Measurements from ENCODE around the gene HAUS6. TPM values are rescaled to one million over a fixed set of nuclear protein-coding genes. Genes with fewer than 3 reads are reported as not detected.
"Not testable (repeated sequence)": the region's sequence is repeated elsewhere in the genome, so short reads cannot be mapped to it uniquely, and the experiment has no call there.

The HAUS6 gene
- total RNA-seq, 1 donor from 2014 or later = 31.6 TPM

DNA sequence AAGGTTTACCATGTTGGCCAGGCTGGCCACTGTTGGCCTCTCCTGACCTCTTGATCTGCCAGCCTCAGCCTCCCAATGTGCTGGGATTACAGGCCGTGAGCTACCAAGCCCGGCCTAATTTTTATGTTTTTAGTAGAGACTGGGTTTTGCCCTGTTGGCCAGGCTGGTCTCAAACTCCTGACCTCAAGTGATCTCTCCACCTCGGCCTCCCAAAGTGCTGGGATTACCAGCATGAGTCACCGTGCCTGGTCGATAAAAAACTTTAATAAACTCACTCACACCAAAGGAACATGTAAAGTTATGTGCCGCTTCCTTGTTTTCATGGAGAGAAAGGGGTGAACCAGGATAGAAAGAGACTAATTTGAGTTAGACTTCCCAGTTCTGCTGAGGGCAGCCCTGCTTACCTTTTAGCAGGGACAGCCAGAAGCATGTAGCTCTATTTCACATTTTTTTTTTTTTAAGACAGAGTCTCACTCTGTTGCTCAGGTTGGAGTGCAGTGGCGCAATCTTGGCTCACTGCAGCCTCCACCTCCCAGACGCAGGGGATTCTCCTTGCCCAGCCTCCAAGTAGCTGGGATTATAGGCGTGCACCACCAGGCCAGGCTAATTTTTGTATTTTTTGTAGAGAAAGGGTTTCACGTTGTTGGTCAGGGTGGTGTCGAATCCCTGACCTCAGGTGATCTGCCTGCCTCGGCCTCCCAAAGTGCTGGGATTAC lies 11.4 kb upstream of the HAUS6 start:
- no peaks in the 10 kb centered on the region for H3K9me3 Mint-ChIP-seq
- intact Hi-C loops (cut with micrococcal nuclease) = no loop called here
- no peak overlapping the region for H3K4me3 Mint-ChIP-seq (ENCODE audit: low read depth)
- H3K36me3 Mint-ChIP-seq (ENCODE audit: low read depth) = peaks cover 55% of the 10 kb centered on the region
- H3K27ac Mint-ChIP-seq = no peak overlapping the region
- peaks cover 7% of the 10 kb centered on the region for H3K4me1 Mint-ChIP-seq (ENCODE audit: low read depth)
- H3K27me3 Mint-ChIP-seq (ENCODE audit: low read depth) = no peaks in the 10 kb centered on the region
- DNase-seq (ENCODE audit: low spot score) = no peak

DNA sequence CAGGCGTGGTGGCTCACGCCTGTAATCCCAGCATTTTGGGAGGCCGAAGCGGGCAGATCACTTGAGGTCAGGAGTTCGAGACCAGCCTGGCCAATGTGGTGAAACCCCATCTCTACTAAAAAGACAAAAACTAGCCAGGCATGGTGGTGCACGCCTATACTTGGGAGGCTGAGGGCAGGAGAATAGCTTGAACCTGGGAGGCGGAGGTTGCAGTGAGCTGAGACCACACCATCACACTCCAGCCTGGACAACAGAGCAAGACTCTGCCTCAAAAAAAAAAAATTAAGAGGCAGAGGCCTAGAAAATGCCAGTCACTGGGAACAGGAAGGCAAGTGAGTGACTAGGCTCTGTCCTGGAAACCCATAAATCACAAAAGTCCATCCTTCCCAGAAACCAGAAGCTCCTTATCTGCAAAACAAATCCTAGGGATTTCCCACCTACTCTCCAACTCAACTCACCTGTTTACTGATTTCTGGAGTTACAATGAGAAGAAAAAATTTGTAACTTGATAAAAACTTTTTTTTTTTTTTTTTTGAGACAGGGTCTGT lies 10.4 kb upstream of the HAUS6 start:
- H3K36me3 Mint-ChIP-seq (ENCODE audit: low read depth) = peaks cover 48% of the 10 kb centered on the region
- intact Hi-C loops (cut with micrococcal nuclease); H3K4me1 Mint-ChIP-seq (ENCODE audit: low read depth); H3K4me3 Mint-ChIP-seq (ENCODE audit: low read depth); H3K27ac Mint-ChIP-seq; DNase-seq (ENCODE audit: low spot score); H3K27me3 Mint-ChIP-seq (ENCODE audit: low read depth); H3K9me3 Mint-ChIP-seq: not testable (repeated sequence)

DNA sequence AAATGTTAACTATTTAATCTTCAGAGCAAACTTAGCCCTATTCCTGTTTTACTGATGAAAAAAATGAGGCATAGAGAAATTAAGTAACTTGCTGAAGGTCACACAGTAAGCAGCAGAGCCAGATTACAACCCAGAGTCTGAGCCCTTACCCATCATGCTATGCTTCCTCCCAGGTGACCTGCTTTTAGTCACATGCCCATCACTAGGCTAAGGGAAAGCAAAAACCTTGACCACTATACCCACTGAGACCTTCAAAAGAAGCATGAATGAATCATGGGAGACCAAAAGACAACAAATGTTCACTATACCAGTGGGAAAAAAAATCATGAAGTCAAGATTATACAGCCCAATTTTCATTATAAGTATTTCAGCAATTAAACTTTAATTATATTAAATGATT lies 5.3 kb upstream of the HAUS6 start:
- Mint-ChIP-seq H3K27me3 (ENCODE audit: low read depth) (no peaks in the 10 kb centered on the region), H3K36me3 (ENCODE audit: low read depth) (peaks cover 8% of the 10 kb centered on the region), H3K9me3 (no peaks in the 10 kb centered on the region), H3K27ac (no peak overlapping the region), H3K4me1 (ENCODE audit: low read depth) (no peaks in the 10 kb centered on the region), H3K4me3 (ENCODE audit: low read depth) (no peak overlapping the region)
- no peak for DNase-seq (ENCODE audit: low spot score)
- intact Hi-C loops (cut with micrococcal nuclease) = no loop called here

DNA sequence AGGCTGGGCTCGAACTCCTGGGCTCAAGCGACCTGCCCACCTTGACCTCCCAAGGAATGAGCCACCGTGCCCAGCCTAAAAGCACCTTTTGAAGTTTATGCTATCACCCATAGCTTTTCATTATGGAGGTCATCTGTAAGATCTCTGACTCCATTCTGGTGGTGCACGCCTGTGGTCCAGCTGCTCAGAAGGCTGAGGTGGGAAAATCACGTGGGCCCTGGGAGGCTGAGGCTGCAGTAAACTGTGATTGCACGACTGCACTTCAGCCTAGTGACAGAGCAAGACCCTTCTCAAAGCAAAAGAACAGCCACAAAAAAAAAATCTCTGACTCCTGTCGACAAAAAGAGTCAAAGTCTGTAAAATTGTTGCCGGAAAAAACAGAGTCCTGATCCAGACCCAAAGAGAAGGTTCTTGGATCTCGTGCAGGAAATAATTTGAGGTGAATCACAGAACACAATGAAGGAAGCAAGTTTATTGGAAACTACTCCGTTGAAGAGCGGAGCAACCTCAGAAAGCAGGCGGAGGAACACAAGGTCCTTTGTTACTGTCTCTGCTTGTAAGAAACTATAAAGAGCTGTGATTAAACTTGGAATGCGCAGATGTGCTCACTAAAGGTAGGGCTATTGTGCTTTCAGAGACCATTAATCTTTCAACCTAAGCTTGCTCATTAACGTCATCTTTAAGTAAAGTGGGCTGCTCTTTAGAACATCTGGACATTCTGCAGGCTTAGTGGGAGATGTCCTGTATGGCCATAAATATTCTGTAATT lies 2.0 kb upstream of the HAUS6 start:
- intact Hi-C loops (cut with micrococcal nuclease) = loop anchor here (5.0 kb wide), 1 partner anchor 353 kb away; no protein-coding TSS in a partner anchor
- H3K36me3 Mint-ChIP-seq (ENCODE audit: low read depth) = peaks cover 13% of the 10 kb centered on the region
- no peak overlapping the region for H3K27ac Mint-ChIP-seq
- no peaks in the 10 kb centered on the region for H3K9me3 Mint-ChIP-seq
- DNase-seq (ENCODE audit: low spot score) = no peak
- no peaks in the 10 kb centered on the region for H3K27me3 Mint-ChIP-seq (ENCODE audit: low read depth)
- H3K4me3 Mint-ChIP-seq (ENCODE audit: low read depth) = no peak overlapping the region
- H3K4me1 Mint-ChIP-seq (ENCODE audit: low read depth) = peaks cover 11% of the 10 kb centered on the region

DNA sequence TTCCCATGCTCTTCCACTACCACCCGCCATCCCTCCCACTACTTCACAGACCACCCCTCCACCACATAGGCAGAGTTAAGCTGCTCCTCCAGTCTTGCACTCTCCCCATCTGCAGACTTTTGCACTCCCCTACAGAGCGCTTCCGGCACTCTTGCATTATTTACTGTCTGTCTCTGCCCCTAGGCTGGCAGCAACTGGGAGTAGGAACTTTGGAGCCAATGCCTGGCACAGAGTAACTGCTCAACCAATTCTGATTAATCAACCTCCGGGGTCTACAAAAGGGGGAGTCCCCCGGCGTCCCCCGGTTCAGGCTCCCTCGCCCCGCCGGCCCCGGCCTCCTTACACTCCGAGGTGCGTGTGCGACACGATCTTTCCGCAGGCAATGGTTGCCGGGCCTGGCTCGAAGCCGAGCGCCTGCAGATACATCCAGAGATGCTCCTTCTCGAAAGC lies 498 bp downstream of the HAUS6 start:
- no peak for DNase-seq (ENCODE audit: low spot score)
- Mint-ChIP-seq H3K4me3 (ENCODE audit: low read depth) (peak overlapping the region; percentile 93), H3K27me3 (ENCODE audit: low read depth) (no peaks in the 10 kb centered on the region), H3K36me3 (ENCODE audit: low read depth) (peaks cover 25% of the 10 kb centered on the region), H3K27ac (peak overlapping the region; percentile 92), H3K9me3 (no peaks in the 10 kb centered on the region), H3K4me1 (ENCODE audit: low read depth) (peaks cover 23% of the 10 kb centered on the region)
- intact Hi-C loops (cut with micrococcal nuclease) = loop anchor here (1.0 to 5.0 kb wide), 8 partner anchors 25 to 355 kb away; partner anchors contain the start of genes DENND4C, PLIN2 and RRAGA

DNA sequence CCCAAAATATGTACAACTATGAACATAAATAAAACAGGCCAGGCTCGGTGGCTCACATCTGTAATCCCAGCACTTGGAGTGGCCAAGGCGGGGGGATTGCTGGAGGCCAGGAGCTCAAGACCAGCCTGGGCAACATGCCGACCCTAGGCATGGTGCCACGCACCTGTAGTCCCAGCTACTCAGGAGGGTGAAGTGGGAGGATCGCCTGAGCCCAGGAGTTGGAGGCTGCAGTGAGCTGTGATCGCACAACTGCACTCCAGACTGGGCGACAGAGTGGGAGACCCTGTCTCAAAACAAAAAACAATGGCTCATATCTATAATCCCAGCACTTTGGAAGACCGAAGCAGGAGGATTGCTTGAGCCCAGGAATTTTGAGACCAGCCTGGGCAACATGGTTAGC lies 1.5 kb downstream of the HAUS6 start:
- intact Hi-C loops (cut with micrococcal nuclease) = loop anchor here (5.0 kb wide), 1 partner anchor 356 kb away; no protein-coding TSS in a partner anchor
- peak overlapping the region; percentile 30 for H3K27ac Mint-ChIP-seq

DNA sequence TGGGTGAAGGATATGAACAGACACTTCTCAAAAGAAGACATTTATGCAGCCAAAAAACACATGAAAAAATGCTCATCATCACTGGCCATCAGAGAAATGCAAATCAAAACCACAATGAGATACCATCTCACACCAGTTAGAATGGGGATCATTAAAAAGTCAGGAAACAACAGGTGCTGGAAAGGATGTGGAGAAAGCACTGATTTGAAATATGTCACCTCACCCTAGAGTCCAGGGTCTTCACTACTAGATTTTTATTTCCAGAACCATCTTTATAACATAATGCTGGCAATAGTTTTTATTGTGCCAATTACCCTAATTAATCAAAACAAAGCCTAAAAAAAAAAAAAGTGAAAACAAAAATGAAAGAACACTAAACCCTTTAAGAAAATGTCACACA lies 5.3 kb downstream of the HAUS6 start:
- H3K9me3 Mint-ChIP-seq; H3K27me3 Mint-ChIP-seq (ENCODE audit: low read depth); intact Hi-C loops (cut with micrococcal nuclease); DNase-seq (ENCODE audit: low spot score): not testable (repeated sequence)
- peak overlapping the region; percentile 6 for H3K27ac Mint-ChIP-seq
- H3K36me3 Mint-ChIP-seq (ENCODE audit: low read depth) = peaks cover 51% of the 10 kb centered on the region
- H3K4me1 Mint-ChIP-seq (ENCODE audit: low read depth) = peaks cover 26% of the 10 kb centered on the region
- peak overlapping the region; percentile 33 for H3K4me3 Mint-ChIP-seq (ENCODE audit: low read depth)

More for the DNA sequence above, 1.5 kb downstream of the HAUS6 start:
- H3K36me3 Mint-ChIP-seq (ENCODE audit: low read depth) = peaks cover 30% of the 10 kb centered on the region
- no peaks in the 10 kb centered on the region for H3K9me3 Mint-ChIP-seq
- DNase-seq (ENCODE audit: low spot score) = no peak
- peaks cover 26% of the 10 kb centered on the region for H3K4me1 Mint-ChIP-seq (ENCODE audit: low read depth)
- H3K4me3 Mint-ChIP-seq (ENCODE audit: low read depth) = peak overlapping the region; percentile 69
- H3K27me3 Mint-ChIP-seq (ENCODE audit: low read depth) = no peaks in the 10 kb centered on the region

DNA sequence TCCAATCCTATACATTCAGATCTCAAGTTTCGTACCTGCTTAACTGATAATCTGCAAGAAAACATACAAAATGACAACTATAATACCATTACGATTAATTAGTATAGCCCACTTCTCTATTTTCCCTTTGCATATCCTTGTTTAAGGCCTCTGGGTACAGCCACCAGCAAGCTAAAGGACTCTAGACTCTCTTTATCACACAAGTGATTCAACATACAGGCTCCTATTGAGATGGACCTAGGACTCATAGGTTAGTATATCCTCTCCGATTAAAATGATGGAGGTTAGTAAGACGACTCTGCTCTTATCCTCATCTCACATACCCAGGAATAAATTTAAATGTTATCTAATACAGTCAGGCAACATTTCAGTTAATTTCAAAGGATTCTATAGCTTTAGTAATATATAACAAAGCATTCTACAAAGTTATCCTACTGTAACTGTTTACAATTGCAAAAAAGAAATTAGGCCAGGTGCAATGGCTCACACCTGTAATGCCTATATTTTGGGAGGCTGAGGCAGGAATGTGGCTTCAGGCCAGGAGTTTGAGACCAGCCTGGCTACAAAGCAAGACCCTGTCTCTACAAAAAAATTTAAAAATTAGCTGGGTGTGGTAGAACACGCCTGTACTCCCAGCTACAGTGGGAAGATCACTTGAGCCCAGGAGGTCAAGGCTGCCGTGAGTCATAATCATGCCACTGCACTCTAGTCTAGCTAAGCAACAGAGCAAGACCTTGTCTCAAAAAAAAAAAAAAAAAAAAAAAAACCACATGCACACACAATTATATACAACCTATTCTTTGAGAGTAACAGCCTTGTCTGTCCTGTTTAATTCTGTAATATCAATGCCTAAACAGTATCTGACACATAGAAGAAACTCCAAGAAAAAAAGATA lies 15.4 kb downstream of the HAUS6 start:
- Mint-ChIP-seq H3K4me1 (ENCODE audit: low read depth) (peaks cover 4% of the 10 kb centered on the region), H3K9me3 (no peaks in the 10 kb centered on the region), H3K27me3 (ENCODE audit: low read depth) (no peaks in the 10 kb centered on the region), H3K27ac (no peak overlapping the region), H3K4me3 (ENCODE audit: low read depth) (no peak overlapping the region), H3K36me3 (ENCODE audit: low read depth) (peaks cover 47% of the 10 kb centered on the region)
- DNase-seq (ENCODE audit: low spot score) = no peak
- intact Hi-C loops (cut with micrococcal nuclease) = loop anchor here (5.0 kb wide), 1 partner anchor 35 kb away; no protein-coding TSS in a partner anchor

DNA sequence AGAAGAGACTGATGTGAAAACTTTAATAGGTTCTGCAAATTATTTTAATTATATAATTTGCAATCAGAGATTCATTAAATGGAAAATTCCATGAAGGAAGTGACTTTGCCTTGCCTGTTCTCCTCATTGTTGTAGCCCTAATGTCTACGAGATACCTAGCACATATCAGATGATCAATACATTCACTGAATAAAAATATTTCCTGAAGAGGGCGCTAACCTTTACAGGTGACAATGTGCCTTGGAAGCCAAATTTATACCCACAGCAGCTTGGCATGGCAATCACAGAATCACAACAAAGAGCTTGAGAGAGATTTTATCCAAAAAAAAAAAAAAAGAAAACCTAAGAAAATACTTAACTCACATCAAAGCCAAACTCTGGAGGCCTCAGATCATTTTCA lies 17.4 kb downstream of the HAUS6 start:
- H3K27me3 Mint-ChIP-seq (ENCODE audit: low read depth) = no peaks in the 10 kb centered on the region
- H3K9me3 Mint-ChIP-seq = no peaks in the 10 kb centered on the region
- no peak for DNase-seq (ENCODE audit: low spot score)
- intact Hi-C loops (cut with micrococcal nuclease) = loop anchor here (1.0 to 5.0 kb wide), 3 partner anchors 37 to 372 kb away; no protein-coding TSS in a partner anchor
- H3K4me1 Mint-ChIP-seq (ENCODE audit: low read depth) = peaks cover 4% of the 10 kb centered on the region
- H3K36me3 Mint-ChIP-seq (ENCODE audit: low read depth) = peaks cover 45% of the 10 kb centered on the region
- H3K27ac Mint-ChIP-seq = peak overlapping the region; percentile 18
- no peak overlapping the region for H3K4me3 Mint-ChIP-seq (ENCODE audit: low read depth)

DNA sequence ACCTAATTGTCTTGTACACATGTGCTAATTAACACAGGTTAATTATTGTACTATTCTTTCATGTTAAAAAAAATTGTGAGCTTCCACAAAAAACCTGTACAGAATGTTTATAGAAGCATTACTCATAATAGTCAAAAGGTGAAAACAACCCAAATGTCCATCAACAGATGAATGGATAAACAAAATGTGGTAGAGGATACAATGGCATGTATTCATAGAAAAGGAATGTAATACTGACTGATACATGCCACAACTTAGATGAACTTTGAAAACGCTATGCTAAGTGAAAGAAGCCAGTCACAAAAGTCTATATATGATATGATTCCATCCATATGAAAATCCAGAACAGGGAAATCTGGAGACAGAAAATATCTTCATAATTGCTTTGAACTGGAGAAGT lies 27.9 kb downstream of the HAUS6 start:
- Mint-ChIP-seq H3K27ac (peak overlapping the region; percentile 1), H3K27me3 (ENCODE audit: low read depth) (no peaks in the 10 kb centered on the region)

DNA sequence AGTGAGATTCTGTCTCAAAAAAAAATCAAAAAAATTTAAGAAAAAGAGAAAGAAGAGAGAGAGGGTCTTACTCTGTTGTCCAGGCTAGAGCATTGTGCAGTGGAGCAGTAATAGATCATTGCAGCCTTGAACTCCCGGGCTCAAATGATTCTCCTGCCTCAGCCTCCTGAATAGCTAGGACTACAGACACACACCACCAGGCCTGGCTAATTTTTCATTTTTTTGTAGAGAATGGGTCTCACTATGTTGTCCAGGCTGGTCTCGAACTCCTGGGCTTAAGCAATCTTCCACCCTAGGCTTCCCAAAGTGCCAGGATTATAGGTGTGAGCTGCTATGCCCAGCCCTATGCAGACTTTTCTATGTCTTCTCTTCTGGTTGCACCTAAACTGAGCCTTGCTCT lies 28.5 kb downstream of the HAUS6 start:
- Mint-ChIP-seq H3K9me3 (no peaks in the 10 kb centered on the region), H3K36me3 (ENCODE audit: low read depth) (peaks cover 75% of the 10 kb centered on the region), H3K27ac (no peak overlapping the region), H3K4me1 (ENCODE audit: low read depth) (peaks cover 4% of the 10 kb centered on the region), H3K27me3 (ENCODE audit: low read depth) (no peaks in the 10 kb centered on the region), H3K4me3 (ENCODE audit: low read depth) (no peak overlapping the region)
- intact Hi-C loops (cut with micrococcal nuclease) = no loop called here
- no peak for DNase-seq (ENCODE audit: low spot score)

More for the DNA sequence above, 27.9 kb downstream of the HAUS6 start:
- Mint-ChIP-seq H3K4me1 (ENCODE audit: low read depth) (peaks cover 4% of the 10 kb centered on the region), H3K4me3 (ENCODE audit: low read depth) (no peak overlapping the region), H3K9me3 (no peaks in the 10 kb centered on the region), H3K36me3 (ENCODE audit: low read depth) (peaks cover 73% of the 10 kb centered on the region)
- intact Hi-C loops (cut with micrococcal nuclease) = no loop called here
- DNase-seq (ENCODE audit: low spot score) = no peak

DNA sequence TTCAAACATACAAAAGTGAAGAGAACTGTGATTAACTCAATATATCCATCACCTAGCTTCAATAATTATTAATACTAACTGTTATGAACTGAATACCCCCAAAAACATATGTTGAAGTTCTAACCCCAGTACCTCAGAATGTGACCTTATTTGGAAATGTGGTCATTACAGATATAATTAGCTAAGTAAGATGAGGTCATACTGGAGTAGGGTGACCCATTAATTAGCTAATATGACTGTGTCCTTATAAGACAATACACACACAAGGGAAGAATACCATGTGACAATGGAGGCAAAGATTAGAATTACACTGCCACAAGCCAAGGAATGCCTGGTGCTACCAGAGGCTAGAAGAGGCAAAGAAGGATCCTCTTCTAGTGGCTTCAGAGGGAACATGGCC lies 45.7 kb downstream of the HAUS6 start:
- intact Hi-C loops (cut with micrococcal nuclease) = no loop called here

More for the DNA sequence above, 45.7 kb downstream of the HAUS6 start:
- peaks cover 81% of the 10 kb centered on the region for H3K36me3 Mint-ChIP-seq (ENCODE audit: low read depth)
- no peak overlapping the region for H3K4me3 Mint-ChIP-seq (ENCODE audit: low read depth)
- no peak overlapping the region for H3K27ac Mint-ChIP-seq
- no peaks in the 10 kb centered on the region for H3K9me3 Mint-ChIP-seq
- no peak for DNase-seq (ENCODE audit: low spot score)
- peaks cover 14% of the 10 kb centered on the region for H3K4me1 Mint-ChIP-seq (ENCODE audit: low read depth)
- H3K27me3 Mint-ChIP-seq (ENCODE audit: low read depth) = no peaks in the 10 kb centered on the region
